Activated T-cell treated with anti-CD3 and anti-CD28 coated beads, Interleukin-2, amount 50 U/mL, for 4 hours (primary cell): Measurements from ENCODE around the gene ZC3H10. TPM values are rescaled to one million over a fixed set of nuclear protein-coding genes. Genes with fewer than 3 reads are reported as not detected.
"Not testable (repeated sequence)": the region's sequence is repeated elsewhere in the genome, so short reads cannot be mapped to it uniquely, and the experiment has no call there.

Experiments used
- ATAC-seq, 2 donors: fragments of 200-7000 bp; cut with Tn5 transposase; one replicate each; pipeline ENCODE4 v1.10.0; 2021
- DNase-seq: peaks from one replicate; pipeline ENCODE4 v3.0.0-alpha.2; 2020
- H3K27me3 Mint-ChIP-seq: one replicate; pipeline ENCODE4 v1.8.0; 2021; ENCODE audit warnings: low read depth, mixed read lengths
- H3K36me3 Mint-ChIP-seq: one replicate; pipeline ENCODE4 v1.8.0; 2022; ENCODE audit warnings: mixed read lengths; ENCODE audit not compliant: insufficient read depth
- H3K4me1 Mint-ChIP-seq: one replicate; pipeline ENCODE4 v1.8.0; 2021; ENCODE audit warnings: low read depth, mixed read lengths
- H3K4me3 Mint-ChIP-seq: one replicate; pipeline ENCODE4 v1.8.0; 2021; ENCODE audit warnings: mild to moderate bottlenecking, moderate library complexity, mixed read lengths
- H3K9me3 Mint-ChIP-seq: one replicate; pipeline ENCODE4 v1.8.0; 2021; ENCODE audit warnings: mixed read lengths
- total RNA-seq, 3 donors: library from RNA; stranded (reverse); gene quantifications; one replicate each; pipeline ENCODE4 v1.2.1, GENCODE V29; 2021

Gene ZC3H10
- total RNA-seq, 3 donors from 2014 or later = 7.4 to 8.3 (median 8.2) TPM

DNA sequence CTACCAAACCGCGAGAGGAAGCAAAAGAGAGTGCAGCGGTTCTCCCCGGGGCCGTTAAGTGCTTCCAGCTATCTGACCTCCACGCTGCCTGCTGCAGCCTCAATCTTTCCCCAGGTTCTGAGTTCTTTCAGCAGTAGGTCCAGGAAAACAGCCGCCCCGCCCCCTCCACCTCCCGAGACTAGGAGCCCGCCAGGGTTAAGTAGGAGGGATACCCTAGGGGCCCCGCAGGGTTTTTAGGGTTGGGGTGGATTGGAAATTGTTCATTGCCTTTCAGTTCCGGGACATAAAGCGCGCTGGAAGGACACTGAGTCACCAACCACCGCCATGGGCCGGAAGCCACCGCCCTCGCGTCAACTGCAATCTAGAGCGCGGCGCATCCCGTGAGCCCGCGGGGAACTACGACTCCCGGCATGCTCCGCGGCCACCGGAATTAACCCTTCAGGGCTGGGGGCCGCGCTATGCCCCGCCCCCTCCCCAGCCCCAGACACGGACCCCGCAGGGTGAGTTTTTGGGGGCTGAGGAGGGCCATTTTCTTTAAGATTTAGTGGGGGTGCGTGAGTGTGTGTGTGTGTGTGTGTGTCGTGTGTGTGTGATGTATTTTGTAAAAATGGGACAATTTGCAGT lies 34.2 kb downstream of the ZC3H10 start, which contains the start of gene MYL6B:
Gene MYL6B (plus strand): TSS at position 456 of the 624 bp plus-strand sequence. CDS start 1,332 bp downstream, outside the sequence.
- peak; percentile 90 for DNase-seq
- Mint-ChIP-seq H3K4me1 (peaks cover 28% of the 10 kb centered on the region), H3K36me3 (peaks cover 2% of the 10 kb centered on the region), H3K4me3 (peak within 1 kb of the TSS; percentile 85), H3K27me3 (no peaks in the 10 kb centered on the region), H3K9me3 (no peaks in the 10 kb centered on the region)
- ATAC-seq = peak; percentile 94

GRCh38 chr12:56152756-56153677 lies 35.0 kb downstream of the ZC3H10 start:
- Mint-ChIP-seq H3K27me3 (no peaks in the 10 kb centered on the region), H3K4me3 (peak overlapping the region; percentile 85), H3K4me1 (peaks cover 33% of the 10 kb centered on the region), H3K9me3 (no peaks in the 10 kb centered on the region), H3K36me3 (peaks cover 2% of the 10 kb centered on the region)
- ATAC-seq (no peak), DNase-seq (no peak)

GRCh38 chr12:56153678-56154065 lies 35.6 kb downstream of the ZC3H10 start:
- DNase-seq (no peak), ATAC-seq (no peak)
- H3K4me1 Mint-ChIP-seq = peaks cover 33% of the 10 kb centered on the region
- peaks cover 2% of the 10 kb centered on the region for H3K36me3 Mint-ChIP-seq
- no peaks in the 10 kb centered on the region for H3K9me3 Mint-ChIP-seq
- H3K4me3 Mint-ChIP-seq = peak overlapping the region; percentile 85
- H3K27me3 Mint-ChIP-seq = no peaks in the 10 kb centered on the region

DNA sequence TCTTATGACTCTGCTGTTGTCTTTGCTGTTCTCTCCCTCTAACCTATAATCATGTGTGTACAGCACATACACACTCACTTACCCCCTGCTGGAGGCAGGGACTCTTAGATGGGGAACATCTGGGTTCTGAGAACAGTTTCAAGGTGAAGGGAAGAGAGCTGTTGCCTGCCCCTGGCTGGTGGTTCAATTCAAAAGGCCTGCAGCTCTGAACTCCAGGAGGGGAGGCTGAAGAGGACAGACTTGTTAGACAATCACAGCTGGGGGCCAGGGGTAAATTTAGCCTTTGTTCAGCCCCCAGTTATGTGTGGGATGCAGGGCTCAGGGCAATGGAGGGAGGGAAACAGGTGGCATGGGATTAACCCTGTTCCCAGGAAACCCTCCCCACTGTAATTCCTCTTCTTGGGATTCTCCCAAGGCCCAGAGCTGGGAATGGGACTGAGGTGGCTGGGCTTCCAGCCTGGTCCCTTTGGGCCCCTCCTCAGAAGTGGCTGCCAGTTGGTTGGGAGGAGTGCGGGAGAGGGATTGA lies 36.2 kb downstream of the ZC3H10 start:
- H3K36me3 Mint-ChIP-seq = peaks cover 7% of the 10 kb centered on the region
- H3K4me3 Mint-ChIP-seq = no peak overlapping the region
- no peaks in the 10 kb centered on the region for H3K9me3 Mint-ChIP-seq
- H3K27me3 Mint-ChIP-seq = no peaks in the 10 kb centered on the region
- H3K4me1 Mint-ChIP-seq = peaks cover 37% of the 10 kb centered on the region
- DNase-seq (no peak), ATAC-seq (no peak)

GRCh38 chr12:56154818-56155217 lies 36.8 kb downstream of the ZC3H10 start:
- Mint-ChIP-seq H3K36me3 (peaks cover 10% of the 10 kb centered on the region), H3K9me3 (no peaks in the 10 kb centered on the region), H3K27me3 (no peaks in the 10 kb centered on the region), H3K4me3 (no peak overlapping the region), H3K4me1 (peaks cover 41% of the 10 kb centered on the region)
- ATAC-seq (no peak), DNase-seq (no peak)

GRCh38 chr12:56155256-56155845 lies 37.3 kb downstream of the ZC3H10 start:
- H3K36me3 Mint-ChIP-seq = peaks cover 15% of the 10 kb centered on the region

GRCh38 chr12:56156464-56157200 lies 38.6 kb downstream of the ZC3H10 start:
- not testable (repeated sequence) for ATAC-seq, H3K27me3 Mint-ChIP-seq, DNase-seq, H3K9me3 Mint-ChIP-seq
- Mint-ChIP-seq H3K36me3 (peaks cover 24% of the 10 kb centered on the region), H3K4me1 (peaks cover 44% of the 10 kb centered on the region), H3K4me3 (peak overlapping the region; percentile 95)

More at GRCh38 chr12:56155256-56155845, 37.3 kb downstream of the ZC3H10 start:
- Mint-ChIP-seq H3K4me3 (peak overlapping the region; percentile 27), H3K9me3 (no peaks in the 10 kb centered on the region), H3K4me1 (peaks cover 43% of the 10 kb centered on the region), H3K27me3 (no peaks in the 10 kb centered on the region)
- ATAC-seq (no peak), DNase-seq (no peak)

- Mint-ChIP-seq H3K4me3 (peak overlapping the region; percentile 95), H3K4me1 (peaks cover 42% of the 10 kb centered on the region), H3K36me3 (peaks cover 25% of the 10 kb centered on the region), H3K9me3 (no peaks in the 10 kb centered on the region), H3K27me3 (no peaks in the 10 kb centered on the region)
- peak; percentile 41 to 47 for ATAC-seq
- DNase-seq = peak; percentile 33
Observed at GRCh38 chr12:56157201-56158028, 39.3 kb downstream of the ZC3H10 start.

- H3K27me3 Mint-ChIP-seq = no peaks in the 10 kb centered on the region
- peak; percentile 85 for DNase-seq
- no peaks in the 10 kb centered on the region for H3K9me3 Mint-ChIP-seq
- H3K4me3 Mint-ChIP-seq = peak within 1 kb of the TSS; percentile 95
- peak; percentile 88 to 89 for ATAC-seq
- peaks cover 28% of the 10 kb centered on the region for H3K36me3 Mint-ChIP-seq
- H3K4me1 Mint-ChIP-seq = peaks cover 35% of the 10 kb centered on the region
Observed at GRCh38 chr12:56158029-56158925, 40.2 kb downstream of the ZC3H10 start, which contains the start of gene MYL6. Gene MYL6, plus strand, starts transcription at chr12:56158359. Its CDS starts 43 bp downstream, at chr12:56158402.

- H3K27me3 Mint-ChIP-seq = no peaks in the 10 kb centered on the region
- ATAC-seq (peak in 1 of 2 donors; percentile 3), DNase-seq (no peak)
- H3K9me3 Mint-ChIP-seq = no peaks in the 10 kb centered on the region
- H3K4me3 Mint-ChIP-seq = peak overlapping the region; percentile 95
- H3K36me3 Mint-ChIP-seq = peaks cover 33% of the 10 kb centered on the region
- H3K4me1 Mint-ChIP-seq = peaks cover 35% of the 10 kb centered on the region
Observed at GRCh38 chr12:56158926-56159461, 40.9 kb downstream of the ZC3H10 start.

GRCh38 chr12:56159482-56160192 lies 41.6 kb downstream of the ZC3H10 start:
- peaks cover 35% of the 10 kb centered on the region for H3K4me1 Mint-ChIP-seq
- H3K27me3 Mint-ChIP-seq = no peaks in the 10 kb centered on the region
- DNase-seq (no peak), ATAC-seq (no peak)
- H3K36me3 Mint-ChIP-seq = peaks cover 39% of the 10 kb centered on the region
- H3K9me3 Mint-ChIP-seq = no peaks in the 10 kb centered on the region
- H3K4me3 Mint-ChIP-seq = peak overlapping the region; percentile 95
